OCI-LY3 (cell line): ENCODE measurements around the gene LOX.

Experiments
- EZH2phosphoT487 ChIP-seq: fragments of 200-600 bp; shearing (Covaris generic); IDR thresholded peaks from 2 replicates; pipeline ENCODE4 v1.6.1; 2018; ENCODE audit warnings: antibody characterized with exemption, mixed run types, low read depth
- TF ChIP-seq, protein P1 (sequence below): fragments of 200-600, 300-600 bp; sonication (generic); IDR thresholded peaks from 2 replicates; pipeline ENCODE4 v1.5.1; 2014; ENCODE audit warnings: antibody characterized with exemption, low read length, low read depth

DNA sequence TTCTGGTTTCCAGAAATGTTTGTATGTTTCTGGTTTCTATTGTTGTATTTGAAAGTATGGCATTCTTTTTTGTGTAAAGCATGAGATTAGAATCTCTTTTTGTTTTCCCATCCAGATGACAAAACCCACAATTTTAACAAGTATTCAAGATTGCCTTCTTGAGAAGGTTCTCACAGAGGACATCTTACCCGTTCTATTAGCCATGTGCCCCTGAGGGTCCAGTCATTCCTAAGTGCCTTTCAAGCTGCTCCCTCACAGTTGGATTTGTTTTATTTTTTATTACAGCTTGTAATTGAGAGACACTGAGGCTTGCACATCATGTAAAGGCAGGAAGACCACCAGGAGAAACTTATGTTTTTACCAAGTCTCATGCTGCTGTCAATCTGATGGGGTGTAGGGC is 19.3 kb upstream of the LOX start:
- TF ChIP-seq, protein P1, sequence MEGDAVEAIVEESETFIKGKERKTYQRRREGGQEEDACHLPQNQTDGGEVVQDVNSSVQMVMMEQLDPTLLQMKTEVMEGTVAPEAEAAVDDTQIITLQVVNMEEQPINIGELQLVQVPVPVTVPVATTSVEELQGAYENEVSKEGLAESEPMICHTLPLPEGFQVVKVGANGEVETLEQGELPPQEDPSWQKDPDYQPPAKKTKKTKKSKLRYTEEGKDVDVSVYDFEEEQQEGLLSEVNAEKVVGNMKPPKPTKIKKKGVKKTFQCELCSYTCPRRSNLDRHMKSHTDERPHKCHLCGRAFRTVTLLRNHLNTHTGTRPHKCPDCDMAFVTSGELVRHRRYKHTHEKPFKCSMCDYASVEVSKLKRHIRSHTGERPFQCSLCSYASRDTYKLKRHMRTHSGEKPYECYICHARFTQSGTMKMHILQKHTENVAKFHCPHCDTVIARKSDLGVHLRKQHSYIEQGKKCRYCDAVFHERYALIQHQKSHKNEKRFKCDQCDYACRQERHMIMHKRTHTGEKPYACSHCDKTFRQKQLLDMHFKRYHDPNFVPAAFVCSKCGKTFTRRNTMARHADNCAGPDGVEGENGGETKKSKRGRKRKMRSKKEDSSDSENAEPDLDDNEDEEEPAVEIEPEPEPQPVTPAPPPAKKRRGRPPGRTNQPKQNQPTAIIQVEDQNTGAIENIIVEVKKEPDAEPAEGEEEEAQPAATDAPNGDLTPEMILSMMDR = no peak
- no peak for TF ChIP-seq EZH2phosphoT487
